Pons (tissue), 1 donor: ENCODE data around the gene ATP6V1F.

ENCODE experiments used
- DNase-seq: peaks from one replicate; pipeline ENCODE4 v3.0.0-alpha.2; 2016; ENCODE audit warnings: low spot score

Gene ATP6V1F

DNA sequence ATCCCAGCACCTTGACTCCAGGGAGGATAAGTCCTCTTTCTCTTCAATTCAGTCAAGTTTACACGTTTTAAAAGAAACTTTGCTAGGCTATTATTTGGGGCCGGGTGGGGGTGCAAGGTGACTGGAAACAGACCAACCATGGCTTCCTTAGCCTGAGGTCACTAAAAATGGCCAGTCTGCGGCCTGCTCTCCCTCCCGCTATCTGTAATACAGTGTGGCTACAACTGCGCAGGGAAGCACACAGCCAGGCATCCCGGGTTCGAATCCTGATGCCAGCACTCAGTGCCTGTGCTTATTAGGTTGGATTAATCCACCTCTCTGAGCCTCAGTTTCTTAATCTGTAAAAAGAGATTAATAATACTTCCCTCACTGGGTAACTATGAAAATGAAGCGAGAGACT is 19.5 kb downstream of the ATP6V1F start:
- no peak for DNase-seq

DNA sequence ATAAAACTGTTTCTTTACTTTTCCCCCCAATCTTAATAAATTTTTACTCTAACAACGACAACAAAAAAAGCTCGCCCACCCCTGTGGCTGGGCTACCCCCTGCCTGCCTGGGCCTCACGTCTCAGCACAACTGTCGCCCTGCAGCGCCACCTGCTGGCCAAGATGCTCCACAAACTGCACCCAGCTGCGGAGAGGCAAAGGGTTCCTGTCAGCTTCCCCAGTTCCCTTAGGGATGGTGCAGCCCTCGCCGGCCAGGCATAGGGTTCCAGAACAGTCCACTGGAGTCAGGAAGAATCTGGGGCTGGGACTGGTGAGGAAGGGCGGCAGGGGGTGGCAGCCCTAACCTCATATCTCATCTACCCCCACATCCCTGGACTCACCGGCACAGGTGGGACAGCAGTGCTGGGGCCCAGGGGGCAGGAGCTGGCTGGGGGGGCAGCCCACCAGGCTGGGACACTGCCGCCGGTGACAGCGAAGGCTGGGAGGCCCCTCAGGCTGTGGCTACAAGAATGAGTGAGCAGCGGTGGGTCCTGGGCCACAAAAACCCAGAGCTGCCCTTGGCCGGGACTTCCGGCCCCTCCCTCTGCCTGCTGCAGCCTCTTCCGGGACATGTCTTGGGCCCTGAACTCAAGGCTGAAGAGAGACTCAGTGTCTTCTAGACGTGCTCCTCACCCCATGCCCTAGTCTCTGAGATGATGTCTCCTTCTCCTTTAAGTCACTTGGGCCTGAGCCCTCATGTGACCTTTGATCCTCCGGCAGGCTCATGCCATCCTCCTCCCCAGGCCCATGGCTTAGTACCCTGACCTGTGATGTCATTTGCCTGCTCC is 21.2 kb downstream of the ATP6V1F start:
- peak; percentile 54 for DNase-seq

DNA sequence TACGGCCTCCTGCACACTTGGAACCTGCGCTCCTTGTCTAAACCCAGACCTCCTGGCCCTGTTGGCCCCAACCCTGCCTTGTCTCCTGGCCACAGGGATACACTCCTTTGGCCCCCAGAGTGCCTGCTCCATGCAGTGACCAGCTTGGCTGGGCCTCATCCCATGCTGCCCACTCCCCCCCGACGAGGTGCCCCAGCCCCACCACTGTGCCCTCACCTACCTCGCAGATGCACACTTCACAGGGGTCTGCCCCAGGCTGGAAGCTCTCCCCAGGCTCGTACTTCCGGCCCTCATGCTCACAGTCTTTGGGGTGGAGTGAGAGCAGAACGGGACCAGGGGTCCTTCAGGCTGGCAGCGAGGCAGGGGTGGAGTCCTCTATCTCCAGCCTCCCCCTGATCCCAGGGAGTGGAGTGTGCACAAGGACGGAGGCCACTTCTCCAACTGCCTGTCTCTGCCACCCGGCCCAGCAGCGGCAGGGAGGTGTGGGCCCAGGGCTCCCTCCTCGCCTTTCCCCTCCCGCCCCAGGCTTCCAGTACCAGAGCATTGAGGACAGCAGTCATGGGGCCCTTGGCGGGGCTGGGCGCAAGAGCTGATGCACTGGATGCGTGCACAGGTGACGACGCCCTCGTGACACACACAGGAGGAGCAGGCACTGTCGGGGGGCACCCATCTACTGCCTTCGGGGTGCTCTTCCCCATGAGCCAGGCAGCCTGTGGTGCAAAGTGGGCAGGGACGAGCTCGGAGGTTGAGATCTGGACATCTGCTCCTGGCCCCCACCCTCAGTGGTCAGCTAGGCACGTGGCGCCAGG is 22.1 kb downstream of the ATP6V1F start:
- no peak for DNase-seq

DNA sequence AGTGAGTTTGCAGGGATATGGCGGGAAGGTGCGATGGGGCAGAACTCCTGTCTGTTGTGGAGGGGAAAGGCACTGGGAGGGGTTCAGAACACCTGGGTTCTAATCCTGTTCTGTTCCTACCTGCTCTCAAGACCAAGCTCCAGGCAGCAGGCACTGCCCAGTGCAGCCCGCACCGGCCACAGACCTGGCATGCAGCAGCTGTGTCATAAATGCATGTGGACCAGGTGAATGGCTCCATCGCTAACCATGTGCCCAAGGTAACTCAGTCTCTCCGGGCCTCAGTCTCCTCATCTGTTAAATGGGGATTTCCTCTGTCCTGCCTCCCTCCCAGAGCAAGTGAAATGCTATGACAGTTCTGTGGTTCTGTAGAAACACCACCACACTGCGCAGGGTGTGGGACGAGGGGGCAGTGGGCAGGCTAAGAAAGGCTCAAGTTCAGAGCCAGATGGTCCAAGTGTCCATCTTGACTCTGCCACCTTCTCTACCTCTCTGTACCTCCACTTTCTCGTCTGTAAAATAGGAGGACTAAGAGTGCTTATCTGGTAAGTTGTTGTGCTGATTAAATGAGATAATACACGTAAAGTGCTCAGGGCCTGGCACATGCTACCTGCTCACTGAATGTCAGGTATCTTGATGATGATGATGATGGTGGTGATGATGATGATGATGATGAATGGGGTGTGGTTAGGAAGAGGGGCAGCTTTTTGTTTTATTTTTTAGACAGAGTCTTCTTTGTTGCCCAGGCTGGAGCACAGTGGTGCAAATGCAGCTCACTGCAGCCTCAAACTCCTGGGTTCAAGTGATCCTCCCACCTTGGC is 22.9 kb downstream of the ATP6V1F start:
- no peak for DNase-seq

DNA sequence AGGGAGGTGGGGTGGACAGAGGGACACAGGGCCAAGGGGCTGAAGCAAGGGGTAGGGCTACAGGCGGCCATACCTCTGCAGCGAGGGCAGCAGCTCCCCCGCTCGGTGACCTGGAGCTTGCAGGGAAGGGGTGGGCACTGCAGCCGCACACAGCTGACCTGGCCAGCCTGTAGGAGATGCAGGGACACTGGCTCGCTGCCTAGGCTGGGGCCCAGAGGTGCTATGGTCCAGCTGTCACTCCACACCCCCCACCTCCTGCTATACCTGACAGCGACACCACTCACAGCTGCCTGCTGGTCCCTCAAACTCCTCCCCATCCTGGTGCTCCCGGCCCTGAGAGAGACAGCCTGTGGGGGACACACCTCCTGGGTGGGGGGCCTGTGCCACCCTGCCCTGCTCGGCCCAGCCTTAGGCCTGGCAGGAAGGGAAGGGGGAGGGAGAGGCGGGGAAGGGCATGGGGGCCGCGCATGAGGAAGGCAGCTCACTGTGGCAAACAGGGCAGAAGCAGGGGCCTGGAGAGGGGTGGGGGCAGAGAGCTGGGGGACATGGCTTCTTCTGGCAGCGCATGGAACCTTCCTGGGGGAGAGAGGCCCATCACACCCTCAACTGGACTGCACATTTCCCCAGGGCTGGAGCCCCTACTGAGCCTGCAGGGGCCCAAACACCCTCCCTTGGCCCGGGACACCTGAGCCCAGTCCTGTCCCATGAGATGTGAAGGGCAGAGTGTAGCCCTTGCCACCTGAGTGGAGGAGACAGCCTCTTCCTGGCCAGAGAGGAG is 23.9 kb downstream of the ATP6V1F start:
- no peak for DNase-seq

DNA sequence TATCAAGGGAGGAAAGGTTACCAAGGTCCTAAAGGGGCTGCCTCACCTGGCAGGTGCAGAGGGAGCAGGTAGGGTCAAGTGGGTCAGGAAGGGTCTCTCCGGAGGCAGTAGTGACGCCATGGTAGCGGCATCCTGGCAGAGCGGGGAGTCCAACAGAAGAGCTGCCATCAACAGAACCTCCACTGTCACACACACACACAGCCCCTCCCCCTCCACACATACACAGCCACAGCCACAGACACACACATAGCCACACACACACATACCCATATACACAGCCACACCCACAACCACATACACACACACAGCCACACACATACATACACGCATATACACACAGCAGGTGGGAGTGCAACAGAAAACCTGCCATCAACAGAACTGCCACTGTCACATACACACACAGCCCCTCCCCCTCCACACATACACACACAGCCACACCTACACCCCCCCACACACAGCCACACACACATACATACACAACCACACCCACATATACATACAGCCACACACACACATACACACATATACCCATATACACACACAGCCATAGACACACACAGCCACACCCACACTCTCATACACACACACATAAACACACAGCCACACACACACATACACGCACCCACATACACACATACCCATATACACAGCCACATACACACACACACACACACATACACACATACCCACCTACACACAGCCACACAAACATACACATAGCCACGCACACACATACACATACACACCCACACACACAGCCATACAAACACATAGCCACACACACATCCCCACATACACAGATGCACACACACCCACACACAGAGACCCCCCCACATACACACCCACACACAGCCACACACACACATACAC is 24.7 kb downstream of the ATP6V1F start:
- no peak for DNase-seq

DNA sequence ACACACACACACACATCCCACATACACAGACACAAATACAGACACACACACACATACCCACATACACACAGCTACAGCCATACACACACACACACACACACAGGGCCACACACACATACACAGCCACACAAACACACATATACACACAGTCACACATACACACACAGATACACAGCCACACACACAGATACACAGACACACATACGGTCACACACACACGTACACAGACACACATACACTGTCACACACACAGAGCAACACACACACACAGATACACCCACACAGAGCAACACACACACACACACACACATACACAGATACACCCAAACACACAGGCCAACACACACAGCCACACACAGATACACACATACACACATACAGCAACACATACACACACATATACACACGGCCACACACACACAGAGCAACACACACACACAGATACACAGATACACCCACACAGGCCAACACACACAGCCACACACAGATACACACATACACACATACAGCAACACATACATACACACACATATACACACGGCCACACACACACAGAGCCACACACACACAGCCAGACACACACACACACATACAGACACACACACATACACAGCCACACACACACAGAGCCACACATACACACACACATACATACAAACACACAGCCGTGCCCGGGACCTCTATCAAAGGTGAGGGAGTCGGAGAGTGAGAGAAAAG is 25.5 kb downstream of the ATP6V1F start:
- no peak for DNase-seq

DNA sequence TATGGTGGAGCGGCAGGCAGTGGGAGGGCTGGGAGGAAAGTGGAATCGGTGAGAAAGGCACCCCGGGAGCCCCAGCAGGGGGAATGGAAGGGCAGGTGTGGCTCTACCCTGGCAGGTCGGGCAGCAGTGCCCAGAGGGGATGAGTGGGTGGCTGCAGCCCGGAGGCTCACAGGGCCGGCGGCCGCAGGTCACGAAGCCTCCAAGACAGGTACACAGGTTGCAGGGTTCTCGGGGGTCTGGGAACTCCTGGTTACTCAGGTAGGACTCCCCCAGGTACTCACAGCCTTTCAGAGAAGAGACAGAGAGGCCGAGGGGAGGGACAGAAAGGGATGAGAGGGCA is 26.1 kb downstream of the ATP6V1F start:
- DNase-seq, result no peak

DNA sequence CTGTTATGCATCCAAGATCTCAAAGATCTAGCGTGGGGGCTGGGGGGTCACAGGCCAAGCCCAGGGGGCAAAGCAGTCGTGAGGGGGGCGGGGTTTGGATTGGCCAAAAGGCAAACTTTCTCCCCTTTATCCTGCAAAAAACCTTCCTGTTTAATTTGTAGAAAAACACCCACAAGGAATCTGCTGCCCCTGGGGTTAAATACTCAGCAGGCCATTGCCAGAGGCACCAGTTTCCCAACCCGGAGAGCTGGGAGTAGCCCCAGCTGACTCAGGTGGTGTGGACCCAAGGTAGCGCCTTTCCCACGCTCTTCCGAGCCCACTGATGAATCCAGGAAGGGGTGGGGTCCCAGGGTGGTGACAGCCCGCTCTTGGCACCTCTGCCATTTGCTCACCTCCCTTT is 26.5 kb downstream of the ATP6V1F start:
- no peak for DNase-seq

DNA sequence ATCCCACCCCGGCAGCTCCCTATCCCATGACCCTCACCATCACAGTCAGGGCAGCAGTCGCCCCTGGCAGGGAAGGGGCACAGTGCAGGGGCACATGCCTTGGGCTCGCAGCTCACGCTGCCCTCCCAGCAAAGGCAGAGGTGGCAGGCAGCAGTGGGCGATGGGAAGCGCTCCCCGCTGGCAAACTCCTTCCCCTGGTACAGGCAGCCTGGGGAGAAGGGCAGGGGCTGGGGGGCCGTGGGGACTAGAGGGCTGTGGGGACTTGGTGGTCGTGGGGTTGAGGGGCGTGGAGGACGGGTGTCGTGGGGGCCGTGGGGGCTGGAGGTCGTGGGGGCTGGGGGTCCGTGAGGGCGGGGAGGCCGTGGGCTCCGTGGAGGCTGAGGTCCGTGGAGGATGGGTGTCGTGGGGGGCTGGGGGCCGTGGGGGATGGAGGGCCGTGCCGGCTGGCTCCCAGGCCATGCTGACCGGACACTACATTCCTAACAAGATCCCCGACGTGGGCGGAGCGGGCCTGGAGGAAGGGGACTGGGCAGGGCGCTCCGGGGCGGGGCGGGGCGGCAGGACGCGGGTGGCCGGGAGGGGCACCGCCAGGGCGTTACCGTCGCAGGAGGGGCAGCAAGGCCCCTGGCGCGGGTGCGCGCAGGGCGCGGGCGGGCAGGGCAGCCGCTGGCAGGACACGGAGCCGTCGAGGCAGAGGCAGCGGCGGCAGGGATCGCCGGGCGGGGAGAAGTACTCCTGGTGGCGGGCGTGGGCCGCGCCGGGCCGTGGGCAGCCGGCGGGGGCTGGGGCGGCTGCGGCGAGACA is 27.9 kb downstream of the ATP6V1F start:
- DNase-seq, result no peak

DNA sequence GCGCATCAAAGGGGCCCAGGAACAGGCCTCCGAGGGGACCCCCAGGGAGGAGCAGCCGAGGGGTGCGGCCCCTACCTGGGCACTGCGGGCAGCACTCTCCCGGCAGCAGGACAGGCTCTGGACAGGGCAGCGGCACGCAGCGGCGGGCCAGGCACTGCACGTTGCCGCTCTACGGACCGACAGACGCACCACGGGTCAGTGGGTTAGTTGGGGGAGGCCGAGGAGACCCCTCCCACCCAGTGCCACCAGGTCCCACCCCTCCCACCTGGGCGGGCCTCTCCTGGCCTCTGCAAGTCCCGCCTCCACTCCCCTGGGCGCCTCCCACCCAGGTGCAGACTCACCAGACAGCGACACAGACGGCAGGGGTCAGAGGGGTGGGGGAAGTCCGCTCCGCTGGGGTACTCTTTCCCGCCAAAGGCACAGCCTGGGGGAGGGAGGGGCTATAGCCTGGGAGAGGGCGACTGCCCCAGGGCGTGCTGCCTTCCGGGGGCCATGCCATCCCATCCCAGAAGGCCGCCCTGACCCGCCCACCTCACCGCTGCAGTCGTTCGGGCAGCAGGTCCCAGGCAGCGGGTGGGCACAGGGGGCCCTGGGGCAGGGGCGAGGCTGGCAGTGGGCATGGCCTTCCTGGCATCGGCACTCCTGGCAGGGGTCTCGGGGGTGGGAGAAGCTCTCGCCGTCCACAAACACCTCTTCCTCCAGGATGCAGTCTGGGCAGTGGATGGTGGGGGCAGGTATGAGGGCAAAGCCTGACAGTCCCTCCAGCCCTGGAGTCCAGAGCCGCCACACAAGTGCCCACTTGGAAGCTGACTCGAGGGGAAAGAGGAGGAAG is 28.7 kb downstream of the ATP6V1F start:
- DNase-seq, result no peak

DNA sequence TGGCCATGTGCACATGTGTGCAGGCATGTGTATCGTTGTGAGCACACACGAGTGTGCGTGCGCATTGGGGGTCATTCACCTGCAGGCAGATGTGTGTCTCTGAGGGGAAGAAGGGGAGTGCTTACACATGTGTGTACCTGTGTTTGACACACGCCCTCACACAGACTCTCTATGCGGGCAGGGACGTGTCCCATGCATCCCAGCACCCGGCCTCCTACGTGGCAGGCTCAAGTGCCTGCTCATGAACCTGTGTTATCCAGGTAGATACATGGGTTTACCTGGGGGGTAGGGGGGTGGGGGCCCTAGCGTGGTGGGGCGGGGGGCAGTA is 29.2 kb downstream of the ATP6V1F start:
- DNase-seq, result no peak

DNA sequence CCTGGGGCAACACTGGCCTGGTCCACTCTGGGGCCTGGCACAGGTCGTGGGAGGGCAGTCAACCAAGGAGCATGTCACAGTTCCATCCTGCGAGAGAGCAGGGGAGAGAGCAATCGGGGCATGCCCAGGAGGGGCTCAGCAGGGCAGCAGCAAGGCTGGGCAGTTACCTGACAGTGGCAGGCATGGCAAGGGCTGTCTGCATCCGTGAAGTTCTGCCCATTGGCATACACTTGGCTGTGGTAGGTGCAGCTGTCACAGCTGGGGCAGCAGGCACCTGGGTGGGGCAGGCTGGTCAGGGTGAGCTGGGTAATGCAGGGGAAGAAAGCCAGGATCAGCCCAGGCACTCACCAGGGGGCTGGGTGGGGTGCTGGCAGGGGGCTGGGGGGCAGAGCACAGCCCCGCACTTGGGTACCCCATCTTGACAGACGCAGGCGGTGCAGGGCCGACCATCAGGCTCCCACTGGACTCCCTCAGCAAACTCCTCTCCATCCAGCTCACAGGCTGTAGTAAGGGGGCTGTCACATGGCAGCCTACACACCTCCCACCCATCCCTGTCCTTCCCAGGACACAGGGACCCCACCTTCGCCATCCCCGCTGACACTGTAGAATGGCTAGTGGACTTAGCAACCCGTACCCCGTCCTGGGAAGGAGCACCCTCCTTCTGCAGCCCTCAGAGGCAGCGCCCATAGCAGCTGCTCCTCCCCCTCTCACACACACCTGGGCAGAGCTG is 30.0 kb downstream of the ATP6V1F start:
- DNase-seq, result no peak

DNA sequence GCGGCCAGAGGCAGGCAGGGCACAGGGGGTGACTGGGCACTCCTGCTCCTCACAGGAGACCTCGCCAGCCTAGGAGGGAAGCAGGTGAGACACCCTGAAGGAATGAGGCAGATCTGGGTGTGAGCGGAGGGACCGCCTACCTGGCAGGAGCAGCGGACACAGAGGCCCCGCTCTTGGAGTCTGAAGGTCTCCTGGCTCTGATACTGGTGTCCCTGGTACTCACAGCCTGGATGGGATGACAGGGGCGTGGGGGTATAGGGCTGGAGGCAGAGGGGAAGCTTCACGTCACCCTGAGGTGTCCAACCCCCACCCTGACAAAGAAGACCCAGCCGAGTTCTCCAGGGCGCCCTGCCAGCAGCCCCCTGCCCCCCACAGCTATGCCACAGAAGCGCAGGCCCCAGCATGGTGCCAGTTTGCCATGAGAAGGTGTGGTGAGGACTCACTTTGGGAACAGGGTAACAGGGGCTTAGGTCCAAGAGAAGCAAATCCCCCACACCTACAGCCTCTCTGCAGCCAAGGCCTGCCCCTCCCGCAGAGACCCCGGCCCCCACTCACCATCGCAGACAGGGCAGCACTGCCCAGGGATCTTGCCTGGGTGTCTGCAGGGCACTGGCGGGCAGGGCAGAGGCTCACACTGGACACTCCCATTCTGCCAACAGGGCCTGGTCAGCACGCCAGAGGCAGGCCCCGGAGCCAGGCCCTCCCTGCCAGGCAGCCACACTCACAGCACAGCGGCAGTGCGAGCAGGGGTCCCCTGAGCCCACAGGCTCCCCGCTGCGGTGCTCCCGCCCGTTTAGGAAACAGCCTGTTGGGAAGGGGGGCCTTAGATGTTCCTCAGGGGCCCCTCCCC is 30.8 kb downstream of the ATP6V1F start:
- DNase-seq, result no peak

DNA sequence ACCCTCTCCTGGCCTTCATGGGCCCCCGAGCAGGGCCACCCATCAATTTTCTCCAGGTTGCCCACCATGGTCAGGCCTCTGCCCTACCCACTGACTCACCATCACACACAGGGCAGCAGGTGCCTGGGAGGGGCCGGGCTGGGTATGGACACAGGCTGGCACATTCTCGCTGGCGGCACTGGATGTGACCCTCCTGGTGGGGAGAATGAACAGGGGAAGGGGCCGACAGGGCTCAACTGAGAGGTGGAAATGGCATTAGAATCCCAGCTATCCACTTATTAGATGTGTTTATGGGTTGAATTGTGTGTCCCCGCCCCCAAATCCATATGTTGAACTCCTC is 31.4 kb downstream of the ATP6V1F start:
- DNase-seq, result no peak

DNA sequence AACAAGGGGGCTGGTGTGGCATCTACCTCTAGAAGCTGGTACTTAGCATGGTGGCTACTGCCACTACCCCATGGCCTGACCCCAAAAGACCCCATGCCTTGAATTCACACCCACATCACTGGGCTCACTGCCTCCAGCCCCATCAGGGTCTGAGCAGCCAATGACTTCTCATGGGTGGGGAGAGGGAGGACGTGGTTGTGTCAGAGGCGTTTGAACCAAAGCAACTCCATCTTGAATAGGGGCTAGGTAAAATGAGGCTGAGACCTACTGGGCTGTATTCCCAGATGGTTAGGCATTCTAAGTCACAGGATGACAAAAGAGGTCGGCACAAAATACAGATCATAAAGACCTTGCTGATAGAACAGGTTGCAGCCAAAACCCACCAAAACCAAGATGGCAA is 32.7 kb downstream of the ATP6V1F start:
- DNase-seq, result no peak

DNA sequence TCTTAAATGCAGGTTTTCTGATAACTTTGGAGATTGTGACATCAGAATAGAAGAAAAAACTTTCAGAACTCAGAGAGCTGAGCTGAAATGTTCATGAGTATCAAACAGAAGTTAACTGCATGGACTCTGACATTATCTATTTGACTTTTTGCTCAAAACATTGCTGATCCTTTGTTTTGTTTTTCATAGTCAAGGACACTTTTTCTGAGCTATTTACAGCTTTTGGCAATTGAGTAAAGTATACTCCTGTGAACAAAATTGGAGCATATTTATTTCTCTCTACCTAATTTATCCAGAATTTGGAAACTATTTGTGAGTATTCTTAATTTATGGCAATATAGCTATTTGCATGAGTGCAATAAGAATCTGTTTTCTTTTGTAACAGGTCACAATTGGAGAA is 36.7 kb downstream of the ATP6V1F start:
- no peak for DNase-seq
